Activated gamma-delta T cell treated with anti-CD3 and anti-CD28 coated beads, Interleukin-2, amount 50 U/mL, for 16 hours (primary cell): ENCODE data around the gene FRMD4A.

Experiments
- DNase-seq: peaks from one replicate; pipeline ENCODE4 v3.0.0-alpha.2; 2020; ENCODE audit warnings: low read depth

Gene FRMD4A

DNA sequence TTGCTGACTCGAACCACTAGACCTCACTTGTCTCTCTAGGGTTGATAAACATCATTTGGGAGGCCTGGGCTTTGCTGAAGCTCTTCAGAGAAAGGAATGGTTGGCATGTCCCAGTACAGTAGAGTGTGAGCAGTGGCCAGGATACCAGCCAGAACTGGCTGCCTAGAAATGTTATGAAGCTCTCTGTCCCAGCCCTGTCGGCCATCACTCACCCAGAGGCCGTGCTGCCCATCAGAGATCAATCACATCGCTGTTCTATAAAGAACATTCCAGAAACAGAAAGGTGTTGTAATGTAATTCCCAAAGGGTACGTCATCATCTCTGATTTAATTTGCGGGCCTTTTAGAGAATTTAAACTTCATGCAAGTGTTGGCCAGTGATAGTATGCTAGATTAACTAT, 632.5 kb downstream of the FRMD4A start:
- DNase-seq: no peak

DNA sequence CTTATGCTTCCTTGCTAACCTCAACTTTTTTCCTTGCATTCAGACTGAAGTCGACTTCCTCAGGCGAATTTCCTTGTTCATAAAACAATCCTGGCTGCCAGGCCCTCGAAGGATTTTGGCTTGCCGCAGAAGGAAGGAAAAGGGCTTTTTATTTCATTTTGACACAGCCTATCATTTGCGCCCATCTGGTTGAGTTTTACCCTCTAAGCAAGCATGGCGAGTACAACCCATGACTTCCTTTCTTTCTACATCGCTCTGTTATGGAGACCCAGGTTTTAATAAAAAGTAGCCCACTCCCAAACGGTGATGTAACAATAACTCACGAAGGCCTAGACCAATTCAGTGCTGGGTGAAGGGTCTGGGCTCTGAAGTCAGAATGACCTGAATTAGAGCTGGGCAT, 634.7 kb downstream of the FRMD4A start:
- DNase-seq: no peak

DNA sequence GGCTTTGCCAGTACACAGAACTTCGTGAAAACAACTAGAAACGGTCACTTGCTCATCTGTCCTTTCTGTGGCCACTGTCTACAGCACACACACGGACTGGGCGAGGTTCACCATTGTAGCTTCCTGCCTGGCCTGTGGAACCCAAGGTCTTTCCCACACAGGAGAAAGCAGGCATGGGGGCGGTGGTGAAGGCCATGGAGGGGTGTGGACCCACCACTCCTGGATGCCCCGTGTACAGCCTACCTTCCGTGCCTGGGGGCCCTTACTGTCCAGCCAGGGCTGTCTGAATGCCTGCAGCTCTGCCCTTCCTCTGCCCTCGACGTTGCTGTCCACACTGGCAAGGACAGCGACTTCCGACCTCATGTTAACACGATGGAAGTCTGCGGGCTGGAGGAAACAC, 635.1 kb downstream of the FRMD4A start:
- no peak for DNase-seq

DNA sequence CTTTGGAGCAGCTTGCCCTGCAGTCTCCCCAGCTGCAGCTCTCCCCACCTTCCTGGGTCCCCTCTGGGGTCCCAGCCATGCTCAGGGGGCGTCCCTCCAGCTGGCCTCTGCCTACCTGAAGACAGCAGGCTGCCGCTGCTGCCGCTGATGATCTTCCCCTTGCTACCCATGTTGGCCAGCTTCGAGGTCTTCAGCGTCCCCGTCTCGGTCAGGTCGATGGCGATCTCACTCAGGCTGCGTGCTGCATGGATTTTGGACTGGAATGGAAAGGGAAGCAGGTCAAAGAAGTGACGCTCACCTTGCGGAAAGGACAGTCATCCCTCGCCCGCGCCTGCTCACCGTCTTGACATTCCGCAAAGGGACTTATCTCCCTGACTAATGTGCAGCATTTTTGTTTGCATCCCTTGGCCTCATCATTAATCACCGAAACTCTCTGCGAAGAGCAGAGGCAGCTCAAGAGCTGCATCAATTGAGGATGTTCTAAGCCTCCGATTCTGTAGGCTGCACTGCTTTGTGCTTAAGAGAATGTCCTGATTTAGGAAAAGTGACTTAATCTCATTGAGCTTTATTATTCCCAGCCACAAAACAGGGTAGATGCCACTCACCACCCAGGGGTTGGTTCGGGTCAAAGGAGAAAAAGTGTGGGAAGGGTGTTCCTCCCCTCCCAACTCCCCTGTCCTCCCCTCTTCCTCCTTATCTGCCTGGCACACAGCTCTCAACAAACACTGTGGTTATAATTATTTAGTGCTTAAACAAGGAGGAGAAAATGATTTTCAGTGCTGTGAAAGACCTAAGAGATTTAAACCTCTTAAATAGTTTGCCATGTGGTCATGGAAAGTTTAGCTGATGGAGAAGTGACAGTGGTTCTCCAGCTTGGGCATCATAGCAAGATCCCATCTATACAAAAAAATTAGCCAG, 636.7 kb downstream of the FRMD4A start:
- no peak for DNase-seq

DNA sequence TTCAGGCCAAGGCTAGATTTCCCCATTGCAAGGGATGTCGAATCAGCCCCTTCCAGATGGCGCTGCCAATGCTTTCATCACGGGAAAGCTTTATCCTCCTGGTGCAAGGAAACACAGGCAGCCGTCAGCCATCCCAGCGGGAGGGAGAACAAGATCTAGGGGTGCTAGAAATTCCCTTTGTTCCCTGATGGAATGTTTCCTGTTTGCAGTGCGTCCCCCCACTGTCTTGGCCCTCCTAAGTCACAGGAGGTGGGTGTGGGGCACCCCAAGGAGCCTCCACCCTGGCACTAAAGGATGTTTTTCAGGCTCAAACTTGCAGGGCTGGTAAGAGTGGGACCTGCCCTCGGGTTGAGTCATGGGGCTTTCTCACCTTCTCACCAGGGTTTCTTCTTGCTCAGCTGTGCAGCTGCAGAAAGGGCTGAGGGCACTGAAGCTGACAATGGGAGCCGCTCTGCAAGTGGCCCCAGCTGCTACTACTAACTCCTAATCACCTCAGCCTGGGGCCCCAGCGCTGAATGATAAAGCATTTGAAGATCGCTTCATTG, 640.4 kb downstream of the FRMD4A start:
- no peak for DNase-seq

DNA sequence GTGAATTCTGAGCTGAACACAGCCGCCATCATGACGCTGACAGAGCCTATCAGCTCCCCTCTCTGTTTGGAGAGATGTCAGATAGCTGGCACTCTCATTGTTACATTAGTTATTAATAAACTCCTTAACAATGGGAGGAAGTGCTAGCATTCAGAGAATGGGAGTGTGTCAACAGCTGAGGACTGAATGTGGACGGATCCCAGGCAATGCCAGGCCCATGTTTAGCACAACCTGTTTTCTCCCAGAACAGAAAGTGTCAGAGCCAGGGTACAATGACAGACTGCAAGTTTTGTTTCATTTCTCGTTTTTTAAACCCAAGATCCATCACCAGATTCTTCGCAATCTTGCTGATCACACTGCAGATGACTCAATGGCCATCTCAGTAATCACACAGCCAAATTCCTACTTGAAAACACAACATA, 644.4 kb downstream of the FRMD4A start:
- no peak for DNase-seq

DNA sequence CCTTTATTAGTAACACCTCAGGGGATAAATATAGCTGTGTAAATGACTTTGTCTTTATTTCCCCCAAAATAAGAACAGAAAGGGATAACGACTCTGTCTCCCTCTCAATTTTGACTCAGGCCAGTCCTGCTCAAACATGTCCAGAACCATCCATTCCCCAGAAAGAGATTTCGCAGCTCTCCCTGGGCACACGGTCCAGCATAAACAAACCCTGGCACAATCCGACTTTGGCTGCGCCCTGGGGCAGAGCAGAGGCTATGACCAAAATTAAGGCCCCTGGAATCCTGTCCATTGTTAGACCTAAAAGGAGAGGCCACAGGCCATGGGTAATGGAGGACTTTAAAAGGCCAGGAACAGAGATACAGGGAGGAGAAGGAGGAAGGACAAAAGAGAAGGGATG, 644.8 kb downstream of the FRMD4A start:
- no peak for DNase-seq

DNA sequence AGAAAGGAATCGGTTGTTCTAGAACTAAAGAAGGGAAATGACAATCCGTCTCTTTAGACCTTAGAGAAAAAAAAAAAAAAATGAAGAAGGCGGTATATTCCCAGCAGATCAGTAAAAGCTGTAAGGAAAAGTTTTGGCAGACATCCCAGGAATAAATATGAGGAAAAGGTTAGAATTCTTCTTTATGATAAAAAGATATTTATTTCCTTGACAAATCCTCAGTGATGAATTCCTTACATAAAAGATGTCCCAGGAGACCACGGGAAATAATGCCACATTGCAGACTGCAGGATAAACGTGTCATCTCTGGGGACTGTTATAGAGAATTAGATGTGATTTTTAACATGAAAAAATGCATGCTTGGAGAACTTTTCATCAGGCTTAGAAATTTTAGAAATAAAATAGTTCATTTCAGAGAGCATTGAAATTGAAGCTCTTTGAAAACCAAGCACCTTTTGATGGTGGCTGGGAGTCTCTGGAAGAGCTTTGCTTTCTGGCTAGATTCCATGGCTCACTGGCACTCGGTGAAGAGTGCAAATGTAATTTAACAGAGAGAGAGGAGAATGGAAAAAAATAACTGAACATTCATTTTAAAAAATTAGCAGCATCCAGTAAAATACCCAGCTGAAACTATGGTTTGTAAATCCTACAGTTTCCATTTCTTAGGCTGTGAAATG, 645.8 kb downstream of the FRMD4A start:
- no peak for DNase-seq

DNA sequence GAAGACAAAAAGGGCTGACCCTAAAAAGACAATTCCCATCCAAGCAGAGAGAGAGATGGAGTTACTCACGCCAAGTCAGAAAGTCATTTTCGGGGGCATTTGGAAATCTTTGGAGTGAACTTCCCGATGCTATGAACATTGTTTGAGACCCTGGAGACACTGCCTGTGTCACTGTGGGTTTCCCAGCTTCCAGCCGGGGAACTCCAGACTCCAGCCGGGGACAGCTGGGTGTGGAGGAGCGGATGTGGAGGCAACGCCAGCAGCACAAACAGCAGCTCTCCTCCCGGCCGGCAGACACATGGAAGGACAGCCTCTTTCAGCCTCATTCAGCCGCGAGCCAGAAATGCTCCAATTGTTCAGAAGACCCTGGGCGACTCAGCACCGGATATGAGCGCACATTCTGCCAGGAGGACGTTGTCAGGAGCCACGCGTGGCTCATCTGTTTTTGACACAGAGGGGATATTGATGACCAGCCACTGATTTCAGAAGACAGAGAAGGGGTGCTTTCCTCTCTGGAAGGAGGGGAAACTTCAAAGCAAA, 646.4 kb downstream of the FRMD4A start:
- no peak for DNase-seq

DNA sequence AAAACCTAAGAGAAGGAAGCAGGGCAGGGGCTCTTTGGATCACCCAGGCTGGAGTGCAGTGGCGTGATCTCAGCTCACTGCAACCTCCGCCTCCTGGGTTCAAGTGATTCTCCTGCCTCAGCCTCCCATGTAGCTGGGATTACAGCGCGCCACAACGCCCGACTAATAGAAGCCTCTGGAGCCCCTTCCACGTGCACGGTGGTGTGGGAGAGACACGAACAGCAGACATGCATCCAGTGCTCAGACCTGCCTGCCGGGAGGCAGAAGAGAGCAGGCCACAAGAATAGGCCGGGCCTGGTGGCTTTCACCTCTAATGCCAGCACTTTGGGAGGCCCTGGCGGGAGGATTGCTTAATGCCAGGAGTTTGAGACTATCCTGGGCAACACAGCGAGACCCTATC, 647.7 kb downstream of the FRMD4A start:
- no peak for DNase-seq

DNA sequence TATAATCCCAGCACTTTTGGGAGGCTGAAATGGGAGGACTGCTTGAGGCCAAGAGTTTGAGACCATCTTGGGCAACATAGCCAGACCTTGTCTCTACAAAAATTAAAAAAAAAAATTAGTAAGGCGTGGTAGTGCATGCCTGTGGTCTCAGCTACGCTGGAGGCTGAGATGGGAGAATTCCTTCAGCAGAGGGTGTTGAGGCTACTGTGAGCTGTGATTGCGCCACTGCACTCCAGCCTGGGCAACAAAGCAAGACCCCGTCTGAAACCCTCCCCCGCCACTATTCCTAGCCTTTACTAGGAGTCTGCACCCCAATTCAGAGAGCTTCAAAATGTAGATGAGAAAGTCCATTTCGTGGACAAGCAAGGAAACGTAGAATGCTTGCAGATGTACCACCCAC, 648.8 kb downstream of the FRMD4A start:
- no peak for DNase-seq

DNA sequence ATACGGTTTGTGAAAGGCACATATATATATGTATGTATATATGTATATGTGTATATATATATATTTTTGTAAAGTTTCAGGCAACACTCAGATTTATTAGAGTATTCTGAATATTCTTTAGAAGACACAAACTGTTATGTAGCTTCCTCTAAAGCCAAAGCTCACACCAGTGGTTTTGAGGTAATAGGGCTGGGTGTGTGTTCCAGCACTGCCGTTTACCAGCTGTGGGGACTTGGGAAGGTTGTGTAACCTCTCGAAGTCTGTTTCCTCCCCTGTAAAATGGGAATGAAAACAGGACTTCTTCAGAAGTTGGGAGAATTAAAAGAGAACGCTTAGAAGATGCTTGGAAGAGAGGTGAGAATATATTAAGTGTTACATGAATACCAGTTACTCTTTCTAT, 649.2 kb downstream of the FRMD4A start:
- no peak for DNase-seq

DNA sequence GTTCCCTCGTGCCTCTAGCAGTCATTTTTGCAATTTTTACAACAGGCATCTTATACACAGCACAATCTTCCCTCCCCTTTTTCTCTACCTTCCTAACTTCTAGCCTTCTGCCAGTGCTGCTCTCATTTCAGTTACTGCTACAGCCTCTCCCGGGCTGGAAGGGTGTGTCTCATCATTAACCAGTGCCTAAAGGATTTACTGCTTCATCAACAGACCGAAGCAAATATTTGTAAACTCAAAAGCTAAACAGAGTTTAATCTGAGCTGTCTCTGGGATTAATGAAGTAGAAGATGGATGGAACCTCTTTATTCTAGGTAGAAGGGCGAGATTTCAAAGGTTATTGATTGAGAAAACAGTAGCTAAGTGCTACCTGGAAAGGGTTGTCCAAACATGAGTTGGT, 649.6 kb downstream of the FRMD4A start:
- no peak for DNase-seq

DNA sequence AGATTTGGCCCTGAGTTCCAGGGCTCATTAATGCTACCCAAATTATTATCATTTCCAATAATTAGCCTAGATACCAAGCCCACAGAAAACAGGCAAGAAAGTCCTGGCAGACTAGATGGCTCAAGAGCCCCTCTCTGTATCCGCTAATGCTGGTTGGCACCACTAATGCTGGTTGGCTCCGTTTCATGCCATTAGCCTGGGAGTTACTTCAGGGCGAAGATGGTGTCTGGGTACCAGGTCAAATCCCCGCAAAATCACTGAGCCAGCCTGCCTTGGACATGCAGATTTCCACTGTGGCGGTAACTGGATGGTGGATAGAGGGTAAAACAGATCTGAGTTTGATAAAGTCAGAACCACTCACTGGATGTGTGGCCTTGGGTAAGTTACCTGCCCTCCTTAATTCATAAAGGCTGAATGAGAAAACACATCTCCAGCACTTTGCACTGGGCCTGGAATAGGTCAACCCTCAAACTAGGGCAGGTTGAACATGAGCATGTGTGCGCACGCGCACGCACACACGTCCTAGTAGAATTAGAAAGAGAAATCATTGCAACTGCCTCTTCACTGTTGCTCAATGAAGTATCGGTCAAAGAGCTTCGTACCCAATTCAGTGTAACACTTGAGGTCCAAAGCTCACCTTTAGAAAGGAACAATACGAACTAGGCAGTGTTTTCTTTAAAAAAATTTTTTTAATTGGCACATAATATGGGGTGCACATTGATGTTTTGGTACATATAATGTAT, 652.5 kb downstream of the FRMD4A start:
- no peak for DNase-seq

DNA sequence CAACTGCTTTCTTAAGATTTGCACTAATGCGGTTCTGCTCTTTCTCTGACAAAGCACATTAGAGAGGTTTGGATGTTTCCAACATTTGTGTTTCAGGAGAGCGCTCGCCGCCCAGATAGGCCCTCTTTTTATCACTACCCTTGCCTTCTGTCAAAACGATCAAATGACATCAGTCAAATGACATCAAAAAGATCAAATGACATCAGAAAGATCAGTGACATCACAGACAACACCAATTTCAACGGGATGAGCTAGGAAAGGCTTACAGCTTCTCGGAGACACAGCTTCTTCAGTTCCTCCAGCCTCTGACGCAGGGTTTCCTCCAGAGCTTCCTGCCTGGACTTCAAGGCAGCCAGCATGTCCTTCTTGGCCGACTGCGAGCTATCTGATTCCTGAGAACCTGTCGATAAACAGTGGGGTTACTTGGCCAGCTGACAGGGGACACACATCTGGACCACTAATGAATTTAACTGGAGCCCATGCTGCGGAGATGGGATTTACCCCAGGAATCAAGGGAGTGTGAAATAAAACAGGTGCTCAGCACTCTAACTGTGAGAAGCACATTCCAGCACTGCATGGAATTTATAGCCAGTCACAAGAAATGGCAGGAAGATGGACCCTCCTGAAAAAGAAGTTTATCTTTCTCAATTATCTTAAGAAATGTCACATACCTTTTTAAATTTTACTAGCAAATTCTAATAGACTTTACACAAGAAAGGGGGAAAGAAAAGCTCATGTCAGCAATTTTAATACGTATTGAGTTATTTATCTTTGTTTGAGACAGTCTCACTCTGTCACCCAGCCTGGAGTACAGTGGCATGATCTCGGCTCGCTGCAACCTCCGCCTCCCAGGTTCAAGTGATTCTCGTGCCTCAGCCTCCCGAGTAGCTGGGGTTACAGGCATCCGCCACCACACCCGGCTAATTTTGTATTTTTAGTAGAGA, 655.8 kb downstream of the FRMD4A start:
- DNase-seq: no peak

DNA sequence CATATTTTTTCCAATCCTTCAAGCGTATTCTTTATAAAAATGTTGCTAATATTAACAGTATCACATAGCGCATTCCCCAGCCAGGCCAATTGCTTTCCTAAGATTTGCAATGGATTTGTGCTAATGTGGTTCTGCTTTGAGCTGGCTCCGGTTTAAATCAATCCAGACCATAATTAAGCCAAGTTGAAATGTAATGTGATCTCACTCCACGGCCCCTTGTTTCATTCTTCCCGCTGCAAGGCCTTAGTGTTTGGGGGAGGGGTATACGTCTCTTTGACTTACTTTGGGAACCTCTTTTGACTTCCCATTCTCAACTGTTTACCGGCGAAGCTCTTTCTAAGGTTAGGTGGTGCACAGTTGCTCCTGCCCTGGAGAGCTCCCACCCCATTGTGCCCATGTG, 657.6 kb downstream of the FRMD4A start:
- no peak for DNase-seq

DNA sequence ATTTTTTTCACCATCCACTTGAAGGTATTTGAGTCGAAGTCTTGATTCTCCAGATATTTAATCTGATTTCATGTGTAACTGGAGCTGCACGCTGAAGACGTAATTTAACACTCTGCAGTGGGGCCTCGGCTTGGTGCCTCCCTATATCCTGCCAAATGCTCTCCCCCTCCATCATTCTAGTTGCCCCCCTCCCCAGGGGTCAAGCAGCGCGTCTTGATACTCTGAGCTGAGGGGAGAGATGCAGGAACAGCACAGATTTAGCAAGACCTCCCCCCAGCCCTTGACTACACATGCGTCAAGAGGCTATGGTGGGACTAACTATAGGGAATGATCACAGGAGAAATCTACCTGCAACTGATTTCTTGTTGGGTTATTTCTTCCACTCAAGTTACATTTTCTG, 658.2 kb downstream of the FRMD4A start:
- no peak for DNase-seq

DNA sequence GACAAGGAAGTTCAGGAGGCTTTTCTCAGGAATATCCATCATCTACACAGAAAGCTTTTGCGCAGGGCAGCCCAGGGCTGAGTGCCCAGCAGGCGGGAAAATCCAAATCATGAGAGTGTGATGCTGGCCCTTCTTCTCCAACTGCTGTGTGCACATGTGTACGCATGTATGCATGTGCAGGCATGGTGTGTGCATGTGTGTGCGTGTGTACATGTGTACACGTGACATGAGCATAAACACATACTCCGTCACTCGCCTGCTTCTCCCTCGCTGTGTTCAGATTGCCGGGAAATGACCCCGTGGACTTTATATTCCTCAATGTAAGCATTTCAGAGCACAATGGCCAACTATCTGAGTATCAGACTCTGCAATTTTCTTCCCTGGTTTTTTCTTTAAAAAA, 658.8 kb downstream of the FRMD4A start:
- DNase-seq: no peak

DNA sequence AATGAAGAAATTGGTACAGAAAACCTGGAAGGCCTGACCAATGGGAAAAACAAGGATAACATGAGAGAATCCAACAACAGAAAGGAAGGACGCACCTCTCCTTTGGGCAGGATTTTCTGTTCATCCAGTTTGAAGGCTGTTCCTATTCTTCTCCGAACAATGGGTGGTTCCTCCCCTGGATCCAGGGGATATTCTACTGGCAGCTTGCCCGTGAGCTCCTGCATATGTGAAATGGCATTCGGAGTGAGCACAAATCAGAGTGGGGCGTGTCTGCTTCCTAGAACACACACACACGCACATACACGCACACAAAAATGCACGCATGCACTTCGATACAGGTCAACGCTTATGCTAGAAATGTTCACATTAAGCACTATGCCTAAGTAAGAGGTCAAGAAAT, 660.4 kb downstream of the FRMD4A start:
- DNase-seq: no peak

DNA sequence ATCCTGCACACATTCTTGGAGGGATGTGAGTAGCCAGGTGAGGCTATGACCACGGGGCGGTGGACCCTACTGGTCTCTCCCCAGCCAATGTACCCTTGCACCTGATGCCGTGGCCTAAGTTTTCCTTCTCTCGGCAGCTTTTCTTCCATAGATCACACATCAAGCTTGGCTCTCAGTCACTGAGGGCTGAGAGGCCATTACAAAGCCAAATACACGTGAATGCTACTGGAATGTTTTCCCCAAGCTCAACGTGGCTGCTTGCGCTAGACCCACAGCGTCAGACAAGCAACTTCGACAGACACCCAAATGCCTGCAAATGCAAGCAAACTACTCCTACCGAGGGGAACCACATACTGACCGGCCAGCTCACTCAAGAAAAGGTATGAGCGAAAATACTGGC, 660.8 kb downstream of the FRMD4A start:
- DNase-seq: no peak

DNA sequence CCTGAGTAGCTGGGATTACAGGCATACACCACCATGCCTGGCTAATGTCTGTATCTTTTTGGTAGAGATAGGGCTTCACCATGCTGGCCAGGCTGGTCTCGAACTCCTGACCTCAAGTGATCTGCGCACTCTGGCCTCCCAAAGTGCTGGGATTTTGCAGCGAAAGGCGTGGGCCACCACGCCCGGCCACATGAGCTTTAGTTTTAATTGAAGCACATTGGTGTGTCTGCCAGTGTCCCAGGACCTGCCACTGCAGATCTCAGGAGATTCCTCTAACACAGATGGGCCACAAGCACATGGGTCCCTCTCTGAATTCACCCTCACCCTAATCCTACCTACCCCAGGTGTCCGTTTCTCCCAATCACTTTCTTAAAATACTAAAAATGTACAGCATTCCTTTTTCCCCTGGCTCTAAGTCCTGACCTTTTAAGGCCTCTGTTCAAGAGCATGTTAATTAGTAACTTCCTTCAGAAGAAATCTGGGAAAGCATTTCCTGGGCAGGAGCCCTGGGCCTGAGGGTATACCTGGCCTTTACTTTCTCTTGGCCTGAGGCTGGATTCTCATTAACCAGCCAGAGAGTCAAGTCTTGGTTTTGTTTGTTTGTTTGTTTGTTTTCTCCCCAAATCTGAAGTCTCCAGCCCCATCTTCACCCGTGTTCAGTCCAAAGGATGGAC, 661.4 kb downstream of the FRMD4A start:
- no peak for DNase-seq
